GM19455 (cell line): ENCODE data around the gene CCP110.

Experiments
- ATAC-seq: cut with Tn5 transposase; IDR thresholded peaks from one replicate; pipeline ENCODE4 v1.9.1; 2021; ENCODE audit not compliant: unreplicated experiment

CCP110 gene

DNA sequence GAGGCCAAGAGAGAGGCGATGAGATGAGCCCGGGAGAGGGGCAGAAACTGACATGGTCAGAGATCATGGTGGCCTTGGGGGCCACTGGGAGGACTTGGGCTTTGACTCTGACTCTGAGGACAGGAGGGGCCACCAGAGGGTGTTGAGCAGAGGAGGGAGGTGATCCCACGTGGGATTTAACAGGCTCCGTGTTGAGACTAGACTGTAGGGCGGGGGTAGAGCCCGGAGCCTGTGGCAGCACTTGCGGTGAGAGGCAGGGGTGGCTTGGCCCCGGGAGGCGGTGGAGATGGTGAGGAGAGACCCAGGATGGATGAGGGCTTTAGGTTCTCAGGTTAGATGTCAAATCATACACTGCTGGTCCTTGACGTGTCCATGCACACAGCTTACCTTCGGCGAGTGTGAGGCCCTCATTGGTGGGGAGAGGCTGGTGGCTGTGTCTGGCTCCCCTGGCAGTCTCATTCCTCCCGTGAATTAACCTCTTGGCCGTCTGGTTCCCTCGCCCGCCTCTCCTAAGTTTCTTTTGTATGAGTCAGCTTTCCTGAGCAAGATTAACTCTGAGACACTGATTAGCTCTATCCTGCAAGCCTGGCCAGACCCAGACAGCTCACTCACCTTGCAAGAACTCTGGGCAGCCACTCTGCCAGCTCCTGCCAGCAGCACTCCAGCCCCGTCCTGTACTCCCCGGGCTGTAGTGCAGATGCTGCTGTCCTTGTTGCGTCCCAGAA is 71.5 kb downstream of the CCP110 start:
- no peak for ATAC-seq

DNA sequence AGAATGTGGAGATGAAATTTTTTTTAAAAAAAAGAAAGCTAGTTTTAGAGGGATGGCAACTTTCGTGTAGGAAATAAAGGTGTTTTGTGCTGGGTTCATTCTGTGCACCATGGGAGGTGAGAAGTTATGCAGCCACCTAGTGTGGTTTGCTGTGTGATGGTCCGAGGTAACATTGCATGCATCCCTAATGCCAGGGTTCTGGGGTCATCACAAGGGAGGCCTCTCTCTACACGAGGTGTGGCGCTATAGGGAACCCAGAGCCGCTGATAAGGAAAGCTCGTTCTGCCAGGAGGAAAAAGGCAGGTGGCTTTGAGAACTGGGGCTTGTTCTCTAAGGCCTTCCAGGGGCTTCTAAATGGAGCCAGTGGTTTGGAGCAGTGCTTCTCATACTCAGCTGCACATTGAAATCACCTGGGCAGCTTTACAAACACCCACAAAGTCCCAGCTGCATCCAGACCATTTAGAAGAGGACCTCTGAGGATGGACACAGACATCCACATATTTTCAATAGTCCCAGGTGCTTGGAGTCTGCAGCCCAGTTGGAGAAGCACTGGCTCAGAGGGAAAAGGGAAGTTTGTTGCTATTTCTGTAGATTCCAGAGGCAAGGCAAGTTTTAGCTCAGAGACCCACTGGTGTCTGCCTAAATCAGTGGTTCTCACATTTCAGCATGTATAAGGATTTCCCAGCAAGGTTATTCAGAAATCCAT is 75.2 kb downstream of the CCP110 start:
- no peak for ATAC-seq

DNA sequence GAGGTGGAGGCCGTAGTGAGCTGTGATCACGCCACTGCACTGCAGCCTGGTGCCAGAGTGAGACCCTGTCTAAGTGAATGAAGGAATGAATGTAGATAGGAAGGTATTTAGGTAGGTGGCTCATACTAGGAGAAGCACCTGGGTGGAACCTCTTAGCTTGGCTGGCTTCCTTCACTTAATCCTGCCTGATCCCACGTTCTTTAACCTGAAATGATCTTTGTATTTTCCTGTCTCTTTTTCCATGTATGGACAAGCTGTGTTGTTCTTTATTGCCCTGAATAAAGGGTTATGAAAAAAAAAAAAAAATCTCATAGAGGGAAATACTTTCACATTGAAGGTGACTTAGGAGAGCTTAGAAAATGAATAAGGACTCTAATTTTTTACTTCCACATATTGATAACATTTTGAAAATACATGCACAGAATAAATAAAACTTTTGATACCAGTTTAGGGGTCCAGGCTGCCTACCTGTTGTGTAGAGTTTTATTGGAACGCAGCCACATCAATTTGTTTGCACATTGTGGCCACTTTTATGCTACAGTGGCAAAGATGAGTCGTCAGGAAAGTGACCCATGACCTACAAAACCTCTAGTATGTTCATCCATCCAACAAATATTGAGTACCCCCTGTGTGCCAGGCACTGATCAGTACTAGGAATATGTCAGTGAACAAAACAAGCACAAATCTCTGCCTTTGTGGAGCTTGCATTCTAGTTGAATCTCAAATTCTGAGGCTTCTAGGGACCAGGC is 76.4 kb downstream of the CCP110 start:
- ATAC-seq: no peak

DNA sequence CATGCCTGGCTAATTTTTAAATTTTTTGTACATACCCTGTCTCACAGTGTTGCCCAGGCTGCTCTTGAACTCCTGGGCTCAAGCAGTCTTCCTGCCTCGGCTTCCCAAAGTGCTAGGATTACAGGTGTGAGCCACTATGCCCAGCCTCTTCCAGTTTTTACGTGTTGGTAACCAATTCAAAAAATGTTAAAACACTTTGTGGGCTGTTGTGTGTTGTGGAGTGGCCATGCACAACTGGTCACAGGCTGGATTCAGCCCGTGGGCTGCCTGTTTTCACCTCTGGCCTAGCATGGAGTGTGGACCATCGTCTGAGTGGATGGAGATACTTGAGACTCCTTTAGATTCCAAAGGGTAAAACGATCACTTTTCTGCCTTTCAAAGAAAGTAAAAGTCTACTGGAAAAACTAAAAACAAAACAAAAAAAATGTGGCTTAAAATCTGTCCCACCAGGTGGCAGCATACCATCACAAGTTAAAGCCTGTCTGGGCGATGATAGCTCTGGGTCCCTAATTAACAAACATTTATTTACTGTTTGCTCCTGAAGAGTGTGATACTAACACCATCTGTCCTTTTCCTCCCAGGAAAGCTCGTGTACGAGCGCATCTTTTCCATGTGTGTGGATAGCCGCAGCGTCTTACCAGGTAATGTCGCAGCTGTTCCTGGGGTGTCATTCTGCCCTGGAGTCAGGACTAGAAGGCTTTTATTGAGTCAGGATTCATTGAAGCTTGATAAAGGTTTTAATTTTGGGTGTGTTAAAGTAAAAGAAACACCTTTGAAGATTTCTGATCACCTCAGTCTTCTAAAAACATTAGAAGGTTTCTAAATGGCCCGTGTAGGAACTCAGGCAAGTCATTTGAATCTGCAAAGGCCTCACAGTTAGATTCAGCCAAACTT is 77.6 kb downstream of the CCP110 start:
- ATAC-seq: no peak
